Measurements from ENCODE around the gene WDR5.

WDR5 gene

GRCh38 chr9:134189470-134190231 lies 53.8 kb downstream of the WDR5 start:
- DNase-seq, result no peak

- no peak for DNase-seq
These were observed 54.6 kb downstream of the WDR5 start for GRCh38 chr9:134190232-134191121.

GRCh38 chr9:134191455-134192209 lies 55.8 kb downstream of the WDR5 start:
- DNase-seq, result no peak

GRCh38 chr9:134192311-134192950 lies 56.5 kb downstream of the WDR5 start:
- no peak for DNase-seq

- no peak for DNase-seq
These were observed 57.3 kb downstream of the WDR5 start for GRCh38 chr9:134192951-134193731.

- DNase-seq, result no peak
These were observed 58.1 kb downstream of the WDR5 start for GRCh38 chr9:134193912-134194535.

GRCh38 chr9:134195558-134195957 lies 59.7 kb downstream of the WDR5 start:
- DNase-seq, result peak in 2 of 6 experiments; percentile 12 to 49

GRCh38 chr9:134196911-134197310 lies 61.0 kb downstream of the WDR5 start:
- DNase-seq, result no peak

- no peak for DNase-seq
These were observed 62.9 kb downstream of the WDR5 start for GRCh38 chr9:134198791-134199190.

- no peak for DNase-seq
These were observed 64.8 kb downstream of the WDR5 start for GRCh38 chr9:134200730-134201129.

- DNase-seq, result no peak
These were observed 67.3 kb downstream of the WDR5 start for GRCh38 chr9:134203224-134203623.

- no peak for DNase-seq
These were observed 68.2 kb downstream of the WDR5 start for GRCh38 chr9:134204041-134204440.

GRCh38 chr9:134204991-134205578 lies 69.2 kb downstream of the WDR5 start:
- no peak for DNase-seq

- no peak for DNase-seq
These were observed 69.9 kb downstream of the WDR5 start for GRCh38 chr9:134205672-134206310.

GRCh38 chr9:134206311-134207300 lies 70.7 kb downstream of the WDR5 start:
- DNase-seq, result no peak

GRCh38 chr9:134208310-134208841 lies 72.5 kb downstream of the WDR5 start:
- DNase-seq, result no peak

- no peak for DNase-seq
These were observed 73.3 kb downstream of the WDR5 start for GRCh38 chr9:134208981-134209725.

Data from stimulated activated naive CD4-positive, alpha-beta T cell (primary cell).